Measurements from ENCODE around the gene ALK. TPM values are rescaled to one million over a fixed set of nuclear protein-coding genes. Genes with fewer than 3 reads are reported as not detected.

Gene ALK
- total RNA-seq, 4 donors from 2014 or later, result 0.19 TPM; not detected in 3

- TF ChIP-seq POLR2A (IDR thresholded peaks at IDR 0.05), result no peak
- H3K27me3 ChIP-seq, result peaks cover 0 to 5% (median 0%) of the 10 kb centered on the region in 4 donors
- DNase-seq, result no peak
- WGBS, 2 donors, result 61 to 77% methylated on average over 2 to 3 of the region's 3 CpGs
- H3K4me1 ChIP-seq, result peaks cover 0 to 4% (median 0%) of the 10 kb centered on the region in 3 donors
- no peaks in the 10 kb centered on the region for H3K36me3 ChIP-seq
- intact Hi-C loops (cut with DNase I), result no loop called here
- H3K27ac ChIP-seq, result no peak overlapping the region
- H3K9me3 ChIP-seq, result no peaks in the 10 kb centered on the region
- no peak overlapping the region for H3K4me3 ChIP-seq
Observed at GRCh38 chr2:29797916-29798315, 123.5 kb downstream of the ALK start.

- 36 to 56% methylated on average over 4 of the region's 4 CpGs for WGBS, 2 donors
Observed at GRCh38 chr2:29796446-29796845, 124.9 kb downstream of the ALK start.

GRCh38 chr2:29789911-29790485 is 131.4 kb downstream of the ALK start:
- no peaks in the 10 kb centered on the region for H3K36me3 ChIP-seq
- intact Hi-C loops (cut with DNase I), result no loop called here
- H3K9me3 ChIP-seq, result no peaks in the 10 kb centered on the region
- TF ChIP-seq CTCF (IDR thresholded peaks at IDR 0.05) (no peak), POLR2A (IDR thresholded peaks at IDR 0.05) (no peak)
- no peaks in the 10 kb centered on the region for H3K4me1 ChIP-seq
- H3K27ac ChIP-seq, result no peak overlapping the region
- DNase-seq, result no peak
- 76 to 94% methylated on average over 5 of the region's 5 CpGs for WGBS, 2 donors
- peaks cover 0 to 13% (median 0%) of the 10 kb centered on the region in 4 donors for H3K27me3 ChIP-seq
- no peak overlapping the region for H3K4me3 ChIP-seq

More at GRCh38 chr2:29796446-29796845, 124.9 kb downstream of the ALK start:
- Histone ChIP-seq H3K27me3 (peaks cover 0 to 5% (median 0%) of the 10 kb centered on the region in 4 donors), H3K4me3 (no peak overlapping the region), H3K9me3 (no peaks in the 10 kb centered on the region), H3K27ac (no peak overlapping the region), H3K4me1 (no peaks in the 10 kb centered on the region), H3K36me3 (no peaks in the 10 kb centered on the region)
- intact Hi-C loops (cut with DNase I), result no loop called here
- no peak for TF ChIP-seq POLR2A (IDR thresholded peaks at IDR 0.05)
- no peak for TF ChIP-seq CTCF (IDR thresholded peaks at IDR 0.05)
- no peak for DNase-seq

GRCh38 chr2:29787473-29788465 is 133.6 kb downstream of the ALK start:
- Histone ChIP-seq H3K4me3 (no peak overlapping the region), H3K27me3 (peaks cover 0 to 17% (median 0%) of the 10 kb centered on the region in 4 donors), H3K27ac (no peak overlapping the region), H3K4me1 (no peaks in the 10 kb centered on the region), H3K9me3 (no peaks in the 10 kb centered on the region), H3K36me3 (no peaks in the 10 kb centered on the region)
- TF ChIP-seq CTCF (IDR thresholded peaks at IDR 0.05) (no peak), POLR2A (IDR thresholded peaks at IDR 0.05) (no peak)
- no peak for DNase-seq
- intact Hi-C loops (cut with DNase I), result no loop called here
- WGBS, 2 donors, result 69 to 78% methylated on average over 8 of the region's 8 CpGs

DNA sequence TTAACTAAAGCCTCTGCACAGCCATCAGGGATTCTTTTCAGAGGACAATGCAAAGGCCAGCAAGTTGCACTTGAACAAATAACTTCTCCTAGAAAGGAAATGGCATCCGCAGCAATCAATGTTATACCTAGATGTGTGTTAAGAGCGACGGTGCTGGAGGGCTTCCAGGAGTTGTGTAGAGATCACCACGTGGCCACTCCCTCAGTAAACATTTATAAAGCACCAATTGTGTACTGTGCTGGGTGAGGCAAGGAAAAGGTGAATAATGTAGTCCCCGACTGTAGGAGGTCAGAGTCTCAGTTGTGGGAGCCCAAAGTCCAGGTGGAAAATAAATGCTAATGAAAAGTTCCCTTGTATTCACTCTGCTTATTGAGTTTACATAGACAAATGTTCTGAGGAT is 135.0 kb downstream of the ALK start:
- Histone ChIP-seq H3K4me1 (no peaks in the 10 kb centered on the region), H3K36me3 (no peaks in the 10 kb centered on the region), H3K27ac (no peak overlapping the region), H3K27me3 (peaks cover 0 to 25% (median 0%) of the 10 kb centered on the region in 4 donors), H3K9me3 (no peaks in the 10 kb centered on the region), H3K4me3 (no peak overlapping the region)
- DNase-seq, result no peak
- WGBS, 2 donors, result 65 to 73% methylated on average over 5 of the region's 5 CpGs
- TF ChIP-seq CTCF (IDR thresholded peaks at IDR 0.05) (no peak), POLR2A (IDR thresholded peaks at IDR 0.05) (no peak)
- intact Hi-C loops (cut with DNase I), result no loop called here
